Stimulated activated CD8-positive, alpha-beta memory T cell treated with anti-CD3 and anti-CD28 coated beads, Interleukin-12 subunit alpha, Interleukin-12 subunit beta, amount 100 ng/mL, for 4 hours (primary cell): ENCODE measurements around the gene RAET1G.
A peak's percentile ranks its signal among the peaks of the same experiment; 100 is the strongest.
"Not testable (repeated sequence)": the region's sequence is repeated elsewhere in the genome, so short reads cannot be mapped to it uniquely, and the experiment has no call there.

Experiments used
- DNase-seq: peaks from one replicate; pipeline ENCODE4 v3.0.0-alpha.2; 2020; ENCODE audit warnings: low read depth

The RAET1G gene, protein sequence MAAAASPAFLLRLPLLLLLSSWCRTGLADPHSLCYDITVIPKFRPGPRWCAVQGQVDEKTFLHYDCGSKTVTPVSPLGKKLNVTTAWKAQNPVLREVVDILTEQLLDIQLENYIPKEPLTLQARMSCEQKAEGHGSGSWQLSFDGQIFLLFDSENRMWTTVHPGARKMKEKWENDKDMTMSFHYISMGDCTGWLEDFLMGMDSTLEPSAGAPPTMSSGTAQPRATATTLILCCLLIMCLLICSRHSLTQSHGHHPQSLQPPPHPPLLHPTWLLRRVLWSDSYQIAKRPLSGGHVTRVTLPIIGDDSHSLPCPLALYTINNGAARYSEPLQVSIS

GRCh38 chr6:149922642-149923326 lies at the start of gene RAET1G:
TSS of gene RAET1G (minus strand) at chr6:149923121. CDS start at chr6:149923010, 111 bp downstream.
- peak; percentile 69 for DNase-seq

DNA sequence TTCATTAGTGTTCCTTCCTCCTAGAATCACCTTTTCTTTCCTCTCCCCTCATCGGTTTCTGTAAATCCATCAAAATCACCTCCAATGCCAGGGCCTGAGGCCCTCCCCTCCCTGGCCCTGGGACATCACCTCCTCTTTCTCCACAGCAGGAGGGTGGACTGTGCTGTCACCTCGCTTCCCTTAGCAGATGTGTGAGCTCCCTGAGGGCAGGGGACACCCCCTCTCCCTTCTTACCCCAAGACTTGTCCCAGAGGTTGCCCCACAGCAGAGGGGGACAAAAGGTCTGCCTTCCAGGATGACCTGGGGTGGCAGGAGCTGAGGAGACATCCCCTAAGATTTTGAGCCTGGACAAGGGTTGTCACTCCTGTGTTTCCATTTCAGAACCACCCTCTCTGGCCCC lies 46.7 kb upstream of the RAET1G start:
- DNase-seq = no peak

GRCh38 chr6:149968909-149969308 lies 46.0 kb upstream of the RAET1G start:
- not testable (repeated sequence) for DNase-seq

- DNase-seq = not testable (repeated sequence)
Observed at GRCh38 chr6:149967999-149968398, 45.1 kb upstream of the RAET1G start.

GRCh38 chr6:149967591-149967990 lies 44.7 kb upstream of the RAET1G start:
- no peak for DNase-seq

DNA sequence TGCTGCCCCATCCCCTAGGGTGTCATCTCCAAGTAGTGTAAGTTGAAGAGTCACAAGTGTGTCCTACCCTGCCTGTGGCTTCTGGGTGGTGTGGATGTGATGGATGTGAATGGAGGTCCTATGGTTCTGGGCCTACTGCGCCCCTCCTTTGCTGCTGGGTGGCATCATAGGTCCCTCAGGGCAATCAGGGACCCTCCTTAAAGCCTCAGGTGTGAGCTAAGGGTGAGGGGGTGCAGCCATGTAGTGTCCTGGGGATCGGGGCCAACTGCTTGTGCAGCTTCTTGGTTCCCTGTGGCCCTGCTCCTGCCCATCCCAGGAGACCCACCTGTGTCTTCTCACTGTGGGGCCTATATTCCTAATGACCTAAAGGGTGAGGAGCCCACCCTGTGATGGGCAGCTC lies 43.4 kb upstream of the RAET1G start:
- DNase-seq = not testable (repeated sequence)

GRCh38 chr6:149965194-149966020 lies 42.5 kb upstream of the RAET1G start:
- no peak for DNase-seq

- no peak for DNase-seq
Observed at GRCh38 chr6:149964308-149965193, 41.6 kb upstream of the RAET1G start.

GRCh38 chr6:149963462-149964307 lies 40.8 kb upstream of the RAET1G start, which contains the start of gene ULBP1:
TSS of gene ULBP1 (plus strand) at chr6:149963943. CDS start at chr6:149964050, 107 bp downstream.
- peak; percentile 62 for DNase-seq

GRCh38 chr6:149963212-149963461 lies 40.2 kb upstream of the RAET1G start:
- no peak for DNase-seq

DNA sequence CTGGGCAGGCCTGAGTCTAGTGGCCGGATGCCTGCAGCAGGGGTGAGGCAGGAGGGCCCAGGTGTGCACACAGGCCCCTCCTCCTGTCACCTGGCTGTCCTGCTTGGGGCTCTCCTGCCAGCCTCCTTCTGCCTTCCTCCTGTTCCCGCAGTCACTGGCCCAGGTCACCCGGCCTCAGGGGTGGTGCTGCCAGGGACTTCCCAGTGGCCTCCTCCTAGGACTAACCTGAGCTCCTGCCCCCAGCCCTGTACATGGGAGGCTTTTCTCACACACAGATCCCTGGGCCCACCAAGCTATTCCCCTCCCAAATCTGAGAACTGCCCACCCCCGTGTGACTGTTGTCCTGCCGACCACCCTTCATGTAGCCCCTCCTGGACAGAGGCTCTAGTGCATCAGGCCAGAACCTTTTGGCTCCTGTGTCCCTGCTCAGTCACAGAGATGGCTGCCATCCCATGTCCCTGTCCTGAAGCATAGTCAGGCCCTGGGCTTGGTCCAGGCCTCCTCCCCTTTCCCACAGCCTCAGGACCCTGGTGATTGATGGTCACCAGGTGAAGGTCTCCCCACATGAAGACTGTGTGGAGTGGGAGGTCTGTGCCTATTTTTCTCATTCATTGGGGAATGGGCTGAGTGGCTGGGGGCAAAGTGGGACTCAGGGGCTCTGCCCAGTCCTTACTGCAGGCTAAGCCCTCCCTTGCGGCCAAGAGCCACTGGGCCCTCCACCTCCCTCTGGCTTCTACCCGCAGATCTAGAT lies 39.7 kb upstream of the RAET1G start:
- no peak for DNase-seq

- DNase-seq = no peak
Observed at GRCh38 chr6:149961728-149962425, 39.0 kb upstream of the RAET1G start.

GRCh38 chr6:149960488-149960887 lies 37.6 kb upstream of the RAET1G start:
- no peak for DNase-seq

GRCh38 chr6:149959806-149960205 lies 36.9 kb upstream of the RAET1G start:
- DNase-seq = not testable (repeated sequence)

- not testable (repeated sequence) for DNase-seq
Observed at GRCh38 chr6:149958124-149958523, 35.2 kb upstream of the RAET1G start.

GRCh38 chr6:149955654-149956317 lies 32.9 kb upstream of the RAET1G start:
- not testable (repeated sequence) for DNase-seq

DNA sequence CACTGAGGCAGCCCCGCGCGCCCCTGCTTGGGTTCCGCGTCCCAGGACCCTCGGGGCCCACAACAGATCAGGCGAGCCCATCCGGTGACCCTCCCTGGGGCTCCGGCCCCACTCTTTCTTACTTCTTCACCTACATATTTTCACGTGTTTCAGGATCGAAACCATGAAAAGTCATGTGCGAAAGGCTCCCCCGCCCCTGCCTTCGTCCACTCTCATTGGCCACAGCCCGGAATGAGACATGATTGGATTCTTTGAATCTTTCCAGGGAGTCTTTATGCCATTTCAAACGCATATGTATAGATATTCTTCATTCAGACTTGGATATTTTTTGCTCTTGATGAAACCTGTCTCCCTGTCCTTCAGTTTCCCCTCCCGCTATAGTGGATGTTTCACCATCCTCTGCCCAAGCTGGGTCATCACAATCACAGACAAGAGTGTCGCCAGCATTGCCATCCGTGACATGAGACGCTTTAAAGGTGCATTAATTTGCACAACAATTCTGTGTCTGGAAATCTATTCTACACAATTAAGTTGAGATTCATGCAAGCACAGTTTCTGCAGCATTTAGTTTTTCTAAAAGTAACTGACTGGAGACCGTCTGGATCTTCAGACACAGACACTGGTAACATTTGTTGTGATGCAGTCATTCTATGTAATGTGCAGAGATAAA lies 32.2 kb upstream of the RAET1G start:
- not testable (repeated sequence) for DNase-seq

- DNase-seq = not testable (repeated sequence)
Observed at GRCh38 chr6:149954328-149954983, 31.5 kb upstream of the RAET1G start.
